Superior temporal gyrus (tissue), 1 donor: Measurements from ENCODE around the gene SLC12A7.
"Not testable (repeated sequence)": the region's sequence is repeated elsewhere in the genome, so short reads cannot be mapped to it uniquely, and the experiment has no call there.

Experiments
- DNase-seq: peaks from one replicate; pipeline ENCODE4 v3.0.0-alpha.2; 2016; ENCODE audit errors: extremely low spot score

SLC12A7 gene

GRCh38 chr5:1035421-1036405 is 76.2 kb downstream of the SLC12A7 start:
- no peak for DNase-seq

GRCh38 chr5:1034986-1035385 is 76.9 kb downstream of the SLC12A7 start:
- DNase-seq: no peak

- DNase-seq: no peak
Measured at GRCh38 chr5:1034421-1034905, 77.4 kb downstream of the SLC12A7 start.

DNA sequence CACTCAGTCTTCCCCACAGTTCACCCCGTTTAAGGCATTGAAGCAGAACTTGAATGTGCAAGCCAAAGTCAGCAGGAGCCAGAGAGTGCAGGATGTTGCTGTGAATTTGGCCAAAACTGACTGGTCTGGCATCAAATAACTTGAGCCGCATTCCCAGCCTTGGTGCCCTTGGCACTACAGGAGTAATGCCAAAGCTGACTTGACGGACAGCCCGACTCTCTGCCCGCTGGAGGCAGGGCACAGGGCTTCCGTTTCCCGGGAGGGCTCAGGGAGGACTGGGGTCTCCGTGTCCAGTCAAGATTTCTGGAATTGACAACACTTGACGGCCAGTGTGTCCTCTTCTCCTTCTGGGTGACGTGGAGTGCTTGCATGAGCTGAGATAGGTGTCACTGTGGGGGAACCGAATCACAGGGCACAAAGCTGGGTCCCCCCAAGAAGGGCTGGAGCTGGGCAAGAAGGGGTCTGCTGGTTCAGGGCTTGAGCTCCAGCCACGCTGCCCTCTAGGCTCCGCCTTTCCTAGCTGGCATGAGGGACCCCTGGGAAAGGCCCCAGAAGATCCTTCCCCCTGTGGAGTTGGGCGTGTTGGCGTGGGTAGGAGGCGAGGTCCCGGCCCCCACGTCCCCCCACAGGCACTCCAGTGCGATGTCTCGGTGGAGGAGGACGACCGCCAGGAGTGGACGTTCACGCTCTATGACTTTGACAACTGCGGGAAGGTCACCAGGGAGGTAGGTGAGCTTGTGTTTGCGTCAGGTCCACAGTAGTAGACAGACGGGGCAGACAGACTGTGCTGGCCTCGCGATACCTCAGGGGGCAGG is 78.0 kb downstream of the SLC12A7 start:
- DNase-seq: no peak

GRCh38 chr5:1033178-1033577 is 78.7 kb downstream of the SLC12A7 start:
- no peak for DNase-seq

GRCh38 chr5:1032551-1033027 is 79.3 kb downstream of the SLC12A7 start:
- DNase-seq: no peak

DNA sequence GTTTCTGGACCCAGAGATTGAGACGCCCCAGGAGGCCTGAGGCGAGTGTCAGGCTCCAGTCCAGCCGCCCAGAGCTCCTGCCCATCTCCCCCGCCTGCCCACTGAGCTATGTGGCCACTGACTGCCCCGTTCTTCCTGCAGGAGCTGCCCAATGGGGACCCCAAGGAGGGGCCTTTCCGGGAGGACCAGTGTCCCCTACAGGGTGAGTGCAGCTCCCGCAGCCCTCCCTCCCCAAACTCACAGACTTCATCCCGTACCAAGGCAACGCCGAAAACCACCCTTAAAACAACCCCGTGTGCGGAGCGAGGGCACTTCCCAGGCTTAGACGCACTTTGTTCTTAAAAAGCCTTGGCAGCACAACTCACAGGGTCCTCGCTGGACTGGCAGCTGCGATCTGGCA is 79.9 kb downstream of the SLC12A7 start:
- DNase-seq: no peak

GRCh38 chr5:1031306-1031959 is 80.4 kb downstream of the SLC12A7 start:
- DNase-seq: no peak

GRCh38 chr5:1030801-1031271 is 81.0 kb downstream of the SLC12A7 start:
- DNase-seq: no peak

DNA sequence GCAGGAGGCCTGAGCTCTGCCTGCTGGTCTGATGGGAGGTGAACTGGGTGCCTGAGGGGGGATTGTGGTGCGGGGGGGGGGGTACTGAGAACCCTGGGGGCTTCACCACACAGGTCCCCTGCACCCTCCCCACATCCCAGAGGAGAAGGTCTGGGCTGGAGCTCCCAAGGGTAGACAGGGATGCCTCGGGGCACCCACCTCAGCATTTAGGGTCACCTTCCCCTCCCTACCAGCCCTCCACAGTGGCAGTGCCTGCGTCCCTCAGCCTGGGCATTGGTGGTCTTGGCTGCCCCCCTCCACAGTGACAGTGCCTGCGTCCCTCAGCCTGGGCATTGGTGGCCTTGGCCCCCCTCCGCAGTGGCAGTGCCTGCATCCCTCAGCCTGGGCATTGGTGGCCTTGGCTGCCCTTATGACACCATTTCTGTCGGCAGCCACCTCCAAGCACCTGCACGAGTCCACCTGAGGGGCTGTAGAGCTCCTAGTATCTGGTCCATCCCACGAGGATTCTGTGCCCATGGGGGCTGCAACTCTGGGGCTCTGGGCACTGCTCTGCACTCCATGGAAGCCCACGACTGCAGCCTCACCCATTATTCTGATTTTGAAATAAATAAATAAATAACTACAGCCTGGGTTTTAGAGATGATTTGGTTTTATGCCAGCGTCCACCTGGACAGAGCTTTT is 81.8 kb downstream of the SLC12A7 start:
- no peak for DNase-seq

GRCh38 chr5:1029282-1029944 is 82.5 kb downstream of the SLC12A7 start:
- no peak for DNase-seq

GRCh38 chr5:1028481-1029281 is 83.2 kb downstream of the SLC12A7 start:
- DNase-seq: no peak

GRCh38 chr5:1027631-1028441 is 84.0 kb downstream of the SLC12A7 start:
- no peak for DNase-seq

GRCh38 chr5:1026700-1027621 is 84.9 kb downstream of the SLC12A7 start:
- no peak for DNase-seq

- DNase-seq: not testable (repeated sequence)
Measured at GRCh38 chr5:1021969-1022336, 89.9 kb downstream of the SLC12A7 start.

DNA sequence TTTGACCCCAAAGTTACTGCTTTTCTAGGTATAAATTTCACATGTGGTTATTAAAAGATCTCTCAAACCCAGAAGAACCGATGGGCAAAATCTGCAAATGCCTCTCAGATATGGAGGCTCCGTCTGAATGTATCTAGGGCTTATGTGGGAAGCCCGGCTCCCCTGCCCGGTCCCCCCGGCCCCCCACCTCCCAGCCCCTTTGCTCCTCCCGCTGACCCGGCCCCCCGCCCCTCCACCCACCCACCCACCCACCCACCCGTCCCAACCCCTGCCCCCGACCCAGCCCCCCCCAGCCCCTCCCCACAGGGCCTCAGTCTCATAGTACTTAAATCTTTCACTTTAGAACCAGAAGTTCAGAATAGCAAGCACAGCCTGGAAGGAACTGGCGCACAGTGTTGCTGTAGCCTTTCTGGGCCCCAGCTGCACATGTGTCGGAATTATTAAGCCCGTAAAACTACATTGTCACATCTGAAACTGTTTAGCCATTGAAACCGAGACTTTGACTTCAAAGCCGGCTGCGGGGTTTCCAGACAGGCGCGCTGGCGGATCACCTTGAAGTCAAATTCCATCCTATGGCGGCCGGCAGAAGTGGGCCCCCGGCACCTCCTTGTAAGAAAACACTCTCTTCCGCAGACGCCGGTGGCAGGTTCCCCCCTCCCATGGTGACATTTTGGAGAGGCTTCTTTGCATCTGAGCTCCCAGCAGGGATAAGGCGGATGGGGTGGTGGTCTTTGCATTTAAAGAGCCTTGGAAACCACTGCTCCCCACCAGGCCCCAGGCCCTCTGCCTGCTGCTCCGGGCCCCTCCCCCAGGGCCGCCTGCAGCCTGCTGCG is 90.5 kb downstream of the SLC12A7 start:
- no peak for DNase-seq

DNA sequence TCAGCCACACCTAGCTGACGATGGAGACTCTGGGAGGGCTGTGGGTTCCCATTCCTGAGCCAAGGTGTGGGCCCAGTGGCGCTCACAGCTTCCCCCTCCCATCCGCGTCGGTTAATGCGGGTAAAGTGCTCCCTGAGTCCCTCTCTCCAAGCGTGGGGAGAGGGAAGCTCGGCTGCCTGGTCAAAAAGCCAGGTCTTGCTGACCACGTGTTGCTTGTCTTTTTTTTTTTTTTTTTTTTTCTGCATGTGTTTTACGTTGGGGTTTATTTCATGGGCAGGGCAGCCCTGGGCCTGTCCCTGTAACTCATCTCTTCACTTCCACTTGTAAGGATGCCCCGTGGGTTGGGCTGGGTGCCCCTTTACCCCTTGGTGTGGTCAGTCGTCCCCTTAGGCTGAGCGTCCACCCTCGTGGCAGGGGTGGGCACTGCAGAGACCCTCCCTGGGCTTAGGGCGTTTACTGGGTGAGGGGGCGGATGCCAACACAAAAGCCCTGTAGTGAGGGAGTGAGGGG is 91.4 kb downstream of the SLC12A7 start:
- no peak for DNase-seq
